Peyer's patch (tissue), 4 donors: ENCODE data around the gene CD93.

ENCODE experiments used
- POLR2A ChIP-seq, 2 donors: fragments of 450-650 bp; IDR thresholded peaks; one replicate each; pipeline ENCODE4 v1.5.1; 2017; ENCODE audit warnings: antibody characterized with exemption in 2 of 2, mild to moderate bottlenecking in 2 of 2, moderate library complexity in 2 of 2
- TF ChIP-seq, protein P1 (sequence below), 6 experiments: fragments of 450-650 bp in 4 of 6; fragments of 200-600 bp in 2 of 6; sonication (generic) in 1 of 6; IDR thresholded peaks; one replicate each; pipeline ENCODE4 v1.5.1; 2017 to 2019; ENCODE audit warnings: antibody characterized with exemption in 6 of 6, mild to moderate bottlenecking in 3 of 6, moderate library complexity in 1 of 6

DNA sequence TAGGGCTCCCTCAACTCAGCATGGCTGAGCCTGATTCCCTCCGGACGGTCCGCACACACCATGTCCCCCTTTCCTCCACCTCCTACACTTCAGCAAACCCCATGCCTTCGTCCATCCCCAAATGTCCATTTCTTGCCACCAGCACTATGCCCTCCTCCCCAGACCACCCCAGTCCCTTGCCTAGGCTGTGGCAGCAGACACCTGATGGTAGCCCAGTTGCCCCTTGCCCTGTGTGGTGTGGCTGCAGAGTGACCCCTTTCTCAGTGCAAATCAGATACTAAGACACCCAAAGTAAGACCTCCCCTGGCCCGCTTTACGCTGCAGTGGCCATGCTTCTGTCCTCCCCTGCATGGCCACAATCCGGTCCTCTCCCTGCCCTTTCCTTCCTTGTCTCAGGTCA lies 34.1 kb upstream of the CD93 start:
- TF ChIP-seq, protein P1, sequence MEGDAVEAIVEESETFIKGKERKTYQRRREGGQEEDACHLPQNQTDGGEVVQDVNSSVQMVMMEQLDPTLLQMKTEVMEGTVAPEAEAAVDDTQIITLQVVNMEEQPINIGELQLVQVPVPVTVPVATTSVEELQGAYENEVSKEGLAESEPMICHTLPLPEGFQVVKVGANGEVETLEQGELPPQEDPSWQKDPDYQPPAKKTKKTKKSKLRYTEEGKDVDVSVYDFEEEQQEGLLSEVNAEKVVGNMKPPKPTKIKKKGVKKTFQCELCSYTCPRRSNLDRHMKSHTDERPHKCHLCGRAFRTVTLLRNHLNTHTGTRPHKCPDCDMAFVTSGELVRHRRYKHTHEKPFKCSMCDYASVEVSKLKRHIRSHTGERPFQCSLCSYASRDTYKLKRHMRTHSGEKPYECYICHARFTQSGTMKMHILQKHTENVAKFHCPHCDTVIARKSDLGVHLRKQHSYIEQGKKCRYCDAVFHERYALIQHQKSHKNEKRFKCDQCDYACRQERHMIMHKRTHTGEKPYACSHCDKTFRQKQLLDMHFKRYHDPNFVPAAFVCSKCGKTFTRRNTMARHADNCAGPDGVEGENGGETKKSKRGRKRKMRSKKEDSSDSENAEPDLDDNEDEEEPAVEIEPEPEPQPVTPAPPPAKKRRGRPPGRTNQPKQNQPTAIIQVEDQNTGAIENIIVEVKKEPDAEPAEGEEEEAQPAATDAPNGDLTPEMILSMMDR (IDR thresholded peaks at IDR 0.05): no peak
- no peak for TF ChIP-seq POLR2A (IDR thresholded peaks at IDR 0.05)
